LNCaP clone FGC (cell line): ENCODE data around the gene NRIP3.

Source experiments
- DNase-seq: peaks from one replicate; pipeline ENCODE4 v3.0.0-alpha.2; 2011; ENCODE audit warnings: low read depth
- H3K4me3 ChIP-seq: 2 replicates; pipeline ENCODE4 v1.5.1; 2011; ENCODE audit warnings: mild to moderate bottlenecking, low read depth, low read length, control low read depth
- CTCF ChIP-seq: IDR thresholded peaks from 2 replicates; pipeline ENCODE4 v1.5.1; 2012; ENCODE audit warnings: mild to moderate bottlenecking; ENCODE audit not compliant: control insufficient read depth, insufficient read depth; ENCODE audit errors: extremely low read depth

NRIP3 gene

DNA sequence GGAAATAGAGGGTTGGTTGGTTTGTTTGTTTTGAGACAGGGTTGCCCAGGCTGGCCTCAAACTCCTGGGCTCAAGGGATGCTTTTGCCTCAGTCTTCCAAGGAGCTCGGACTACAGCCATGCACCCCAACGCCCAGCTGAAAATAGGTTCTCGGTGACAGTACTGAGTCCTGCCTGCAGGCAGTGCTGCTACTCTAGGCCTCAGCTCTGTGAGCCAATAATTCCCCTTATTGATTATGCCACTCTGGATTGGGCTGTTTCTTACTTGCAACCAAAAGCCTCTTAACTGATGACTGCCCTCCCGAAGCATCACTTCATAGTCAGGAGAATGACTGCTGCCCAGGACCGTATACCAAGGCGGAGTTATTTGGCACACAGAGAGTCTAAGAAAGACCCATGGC lies 69.9 kb downstream of the NRIP3 start:
- DNase-seq = no peak
- TF ChIP-seq CTCF = no peak
- H3K4me3 ChIP-seq = no peak overlapping the region

GRCh38 chr11:8932564-8933180 lies 71.1 kb downstream of the NRIP3 start, which contains the start of gene C11orf16:
Gene C11orf16, minus strand, starts transcription at chr11:8932947. Its CDS starts 639 bp downstream, at chr11:8932308.
- no peak within 1 kb of the TSS for H3K4me3 ChIP-seq
- DNase-seq = no peak
- no peak for TF ChIP-seq CTCF
